NCI-H128 (cell line): ENCODE measurements around the gene ALG1.
"Not testable (repeated sequence)": the region's sequence is repeated elsewhere in the genome, so short reads cannot be mapped to it uniquely, and the experiment has no call there.

Experiments
- DNase-seq: peaks from one replicate; lab custom pipeline; 2025; ENCODE audit not compliant: unreplicated experiment; lab: John Stamatoyannopoulos, UW

Gene ALG1

GRCh38 chr16:5072334-5073278 lies 963 bp downstream of the ALG1 start:
- no peak for DNase-seq

- DNase-seq: no peak
Observed at GRCh38 chr16:5073279-5073629, 1.6 kb downstream of the ALG1 start.

GRCh38 chr16:5073771-5074170 lies 2.1 kb downstream of the ALG1 start:
- DNase-seq: not testable (repeated sequence)

GRCh38 chr16:5075637-5076036 lies 4.0 kb downstream of the ALG1 start:
- no peak for DNase-seq

- no peak for DNase-seq
Observed at GRCh38 chr16:5077304-5077703, 5.7 kb downstream of the ALG1 start.

- DNase-seq: no peak
Observed at GRCh38 chr16:5078626-5079025, 7.0 kb downstream of the ALG1 start.

GRCh38 chr16:5080461-5080860 lies 8.8 kb downstream of the ALG1 start:
- DNase-seq: not testable (repeated sequence)

- not testable (repeated sequence) for DNase-seq
Observed at GRCh38 chr16:5080996-5081395, 9.4 kb downstream of the ALG1 start.

GRCh38 chr16:5083646-5084045 lies 12.0 kb downstream of the ALG1 start:
- DNase-seq: not testable (repeated sequence)

GRCh38 chr16:5084099-5084731 lies 12.6 kb downstream of the ALG1 start:
- not testable (repeated sequence) for DNase-seq

- DNase-seq: not testable (repeated sequence)
Observed at GRCh38 chr16:5084802-5085201, 13.2 kb downstream of the ALG1 start.

GRCh38 chr16:5085716-5086115 lies 14.1 kb downstream of the ALG1 start:
- not testable (repeated sequence) for DNase-seq

GRCh38 chr16:5088086-5088790 lies 16.6 kb downstream of the ALG1 start:
- DNase-seq: not testable (repeated sequence)

- not testable (repeated sequence) for DNase-seq
Observed at GRCh38 chr16:5088936-5089335, 17.3 kb downstream of the ALG1 start.

- DNase-seq: not testable (repeated sequence)
Observed at GRCh38 chr16:5089911-5090555, 18.4 kb downstream of the ALG1 start.

- not testable (repeated sequence) for DNase-seq
Observed at GRCh38 chr16:5090592-5090991, 18.9 kb downstream of the ALG1 start.

- DNase-seq: not testable (repeated sequence)
Observed at GRCh38 chr16:5093081-5093480, 21.4 kb downstream of the ALG1 start.

GRCh38 chr16:5093746-5094145 lies 22.1 kb downstream of the ALG1 start:
- not testable (repeated sequence) for DNase-seq

GRCh38 chr16:5095145-5095830 lies 23.6 kb downstream of the ALG1 start:
- not testable (repeated sequence) for DNase-seq

- DNase-seq: not testable (repeated sequence)
Observed at GRCh38 chr16:5096437-5097060, 24.9 kb downstream of the ALG1 start.
